ENCODE data around the gene RCHY1.

DNA sequence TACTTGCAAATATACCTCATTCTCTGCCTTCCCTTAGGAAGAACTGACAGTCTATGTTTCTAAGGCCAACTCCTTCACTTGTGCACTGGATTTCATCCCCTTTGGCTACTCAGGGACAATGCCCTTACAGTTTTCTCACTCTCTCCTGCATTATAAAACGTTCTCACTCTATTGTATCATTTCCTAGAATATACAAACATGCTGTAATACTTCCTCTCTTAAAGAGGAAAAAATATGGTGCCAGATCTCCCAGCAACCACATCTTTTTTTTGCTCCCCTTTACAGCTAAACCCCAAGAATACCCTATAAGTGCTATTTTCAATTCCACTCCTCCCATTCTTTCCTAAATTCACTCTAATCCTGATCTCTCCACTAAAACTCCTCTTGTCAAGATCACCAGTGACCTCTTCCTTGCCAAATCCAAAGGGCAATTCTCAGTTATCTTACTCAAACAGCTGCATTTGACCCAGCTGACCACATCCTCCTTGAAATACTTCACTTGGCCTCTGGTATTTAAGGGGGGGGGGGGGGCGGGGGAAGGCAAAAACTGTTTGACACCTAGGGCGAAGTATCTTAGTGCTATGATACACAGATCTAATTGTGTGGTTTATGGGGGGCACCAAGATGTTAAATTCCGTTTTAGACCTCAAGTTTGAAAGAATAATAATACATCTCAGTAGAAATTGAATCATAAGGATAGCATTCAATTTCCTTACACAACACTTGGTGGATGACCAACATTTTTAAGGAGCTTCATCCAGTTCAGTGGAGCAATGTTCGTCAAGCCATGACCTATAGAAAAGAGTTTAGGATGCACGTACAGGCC lies 1.6 kb downstream of the RCHY1 start:
- TF ChIP-seq POLR2AphosphoS5 (IDR thresholded peaks at IDR 0.05) = no peak
- TF ChIP-seq, protein P1, sequence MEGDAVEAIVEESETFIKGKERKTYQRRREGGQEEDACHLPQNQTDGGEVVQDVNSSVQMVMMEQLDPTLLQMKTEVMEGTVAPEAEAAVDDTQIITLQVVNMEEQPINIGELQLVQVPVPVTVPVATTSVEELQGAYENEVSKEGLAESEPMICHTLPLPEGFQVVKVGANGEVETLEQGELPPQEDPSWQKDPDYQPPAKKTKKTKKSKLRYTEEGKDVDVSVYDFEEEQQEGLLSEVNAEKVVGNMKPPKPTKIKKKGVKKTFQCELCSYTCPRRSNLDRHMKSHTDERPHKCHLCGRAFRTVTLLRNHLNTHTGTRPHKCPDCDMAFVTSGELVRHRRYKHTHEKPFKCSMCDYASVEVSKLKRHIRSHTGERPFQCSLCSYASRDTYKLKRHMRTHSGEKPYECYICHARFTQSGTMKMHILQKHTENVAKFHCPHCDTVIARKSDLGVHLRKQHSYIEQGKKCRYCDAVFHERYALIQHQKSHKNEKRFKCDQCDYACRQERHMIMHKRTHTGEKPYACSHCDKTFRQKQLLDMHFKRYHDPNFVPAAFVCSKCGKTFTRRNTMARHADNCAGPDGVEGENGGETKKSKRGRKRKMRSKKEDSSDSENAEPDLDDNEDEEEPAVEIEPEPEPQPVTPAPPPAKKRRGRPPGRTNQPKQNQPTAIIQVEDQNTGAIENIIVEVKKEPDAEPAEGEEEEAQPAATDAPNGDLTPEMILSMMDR (IDR thresholded peaks at IDR 0.05) = no peak
- TF ChIP-seq POLR2A (IDR thresholded peaks at IDR 0.05) = no peak
- no peak for TF ChIP-seq EP300 (IDR thresholded peaks at IDR 0.05)
